ENCODE data around the gene BATF2.

Gene BATF2

GRCh38 chr11:64969209-64969608 lies 27.6 kb downstream of the BATF2 start:
- no peak for DNase-seq (ENCODE audit: low spot score)

DNA sequence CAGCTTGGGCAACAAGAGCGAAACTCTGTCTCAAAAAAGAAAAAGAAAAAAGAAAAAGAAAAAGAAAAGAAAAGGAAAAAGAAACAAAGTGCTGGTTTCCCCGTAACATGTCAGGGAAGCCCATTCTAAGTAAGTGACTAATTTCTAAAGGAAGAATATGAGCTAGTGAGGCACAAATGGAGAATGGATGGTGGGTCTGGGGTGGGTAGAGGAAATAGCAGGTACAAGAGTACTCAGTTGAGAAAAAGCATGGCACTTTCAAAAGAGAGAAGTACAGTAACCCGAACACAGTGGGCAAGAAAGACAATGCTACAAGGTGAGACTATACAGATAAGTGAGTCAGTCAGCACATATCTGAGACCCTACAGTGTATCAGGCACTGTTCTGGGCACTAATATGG lies 29.4 kb downstream of the BATF2 start:
- DNase-seq (ENCODE audit: low spot score): no peak

- DNase-seq (ENCODE audit: low spot score): no peak
Observed at GRCh38 chr11:64963072-64963631, 33.6 kb downstream of the BATF2 start.

GRCh38 chr11:64960719-64961118 lies 36.1 kb downstream of the BATF2 start:
- no peak for DNase-seq (ENCODE audit: low spot score)

- DNase-seq (ENCODE audit: low spot score): no peak
Observed at GRCh38 chr11:64959498-64959897, 37.3 kb downstream of the BATF2 start.

- DNase-seq (ENCODE audit: low spot score): no peak
Observed at GRCh38 chr11:64954201-64954600, 42.6 kb downstream of the BATF2 start.

- no peak for DNase-seq (ENCODE audit: low spot score)
Observed at GRCh38 chr11:64951529-64951928, 45.2 kb downstream of the BATF2 start.

- no peak for DNase-seq (ENCODE audit: low spot score)
Observed at GRCh38 chr11:64947208-64947814, 49.5 kb downstream of the BATF2 start.
